Measurements from ENCODE around the gene STT3A. TPM values are rescaled to one million over a fixed set of nuclear protein-coding genes. Genes with fewer than 3 reads are reported as not detected.
A peak's percentile ranks its signal among the peaks of the same experiment; 100 is the strongest.

STT3A gene
- polyA plus RNA-seq, 1 donor (not counting 4 experiments of a cell fraction or from before 2014, with no cell fraction given) = 183 TPM

GRCh38 chr11:125626288-125626950 lies 33.8 kb downstream of the STT3A start:
- Histone ChIP-seq H2AFZ (ENCODE audit: control insufficient read depth, low read length) (peak overlapping the region; percentile 75), H3K36me3 (ENCODE audit: control insufficient read depth in 2 of 2, extremely low read depth in 1 of 2, insufficient read depth in 2 of 2, low read length in 2 of 2) (peaks cover 3 to 8% of the 10 kb centered on the region in 2 experiments), H3K9me1 (ENCODE audit: control insufficient read depth, extremely low read depth, insufficient read depth, low read length) (no peaks in the 10 kb centered on the region), H3K4me2 (ENCODE audit: control insufficient read depth, extremely low read depth, insufficient read depth, low read depth, low read length) (peak overlapping the region; percentile 94), H3K27me3 (ENCODE audit: control insufficient read depth, extremely low read depth, insufficient read depth, low read length) (no peaks in the 10 kb centered on the region), H3K4me3 (ENCODE audit: control insufficient read depth in 2 of 3, extremely low read depth in 1 of 3, insufficient read depth in 2 of 3, low read depth in 1 of 3, low read length in 3 of 3) (peak overlapping the region; percentile 64 to 77 (median 69)), H4K20me1 (ENCODE audit: control insufficient read depth, extremely low read depth, insufficient read depth, low read length) (no peaks in the 10 kb centered on the region), H3K27ac (ENCODE audit: control insufficient read depth, insufficient read depth, low read length) (peak overlapping the region; percentile 75), H3K9ac (ENCODE audit: control insufficient read depth, extremely low read depth, insufficient read depth, low read length) (peak overlapping the region; percentile 77), H3K79me2 (ENCODE audit: control insufficient read depth, insufficient read depth, low read length) (peaks cover 8% of the 10 kb centered on the region), H3K4me1 (ENCODE audit: control insufficient read depth, extremely low read depth, insufficient read depth, low read length) (peaks cover 27% of the 10 kb centered on the region), H3K9me3 (ENCODE audit: control insufficient read depth, low read depth, low read length) (no peaks in the 10 kb centered on the region)
- DNase-seq (ENCODE audit: low read depth, low spot score) (peak; percentile 60), FAIRE-seq (peak; percentile 9)
- dilution Hi-C loops (cut with MboI; ENCODE audit: extremely low pct_ligation_motif_present, low sequenced_read_pairs) = no loop called here
- TF ChIP-seq EZH2 (IDR thresholded peaks at IDR 0.05; ENCODE audit: low read length) (no peak), CTCF (optimal IDR thresholded peaks at IDR 0.05 in 1 of 3, IDR thresholded peaks at IDR 0.05 in 1 of 3, conservative IDR thresholded peaks at IDR 0.05 in 1 of 3; ENCODE audit: extremely low read depth in 1 of 3, insufficient read depth in 2 of 3, low read length in 3 of 3) (peak; percentile 16 to 47 (median 44))

- Histone ChIP-seq H3K79me2 (ENCODE audit: control insufficient read depth, insufficient read depth, low read length) (peaks cover 8% of the 10 kb centered on the region), H3K36me3 (ENCODE audit: control insufficient read depth in 2 of 2, extremely low read depth in 1 of 2, insufficient read depth in 2 of 2, low read length in 2 of 2) (peaks cover 3 to 8% of the 10 kb centered on the region in 2 experiments), H3K9ac (ENCODE audit: control insufficient read depth, extremely low read depth, insufficient read depth, low read length) (peak overlapping the region; percentile 77), H3K4me3 (ENCODE audit: control insufficient read depth in 2 of 3, extremely low read depth in 1 of 3, insufficient read depth in 2 of 3, low read depth in 1 of 3, low read length in 3 of 3) (peak overlapping the region; percentile 64 to 77 (median 69)), H3K4me2 (ENCODE audit: control insufficient read depth, extremely low read depth, insufficient read depth, low read depth, low read length) (peak overlapping the region; percentile 94), H2AFZ (ENCODE audit: control insufficient read depth, low read length) (peak overlapping the region; percentile 35), H3K9me1 (ENCODE audit: control insufficient read depth, extremely low read depth, insufficient read depth, low read length) (no peaks in the 10 kb centered on the region), H3K27me3 (ENCODE audit: control insufficient read depth, extremely low read depth, insufficient read depth, low read length) (no peaks in the 10 kb centered on the region), H3K9me3 (ENCODE audit: control insufficient read depth, low read depth, low read length) (no peaks in the 10 kb centered on the region), H4K20me1 (ENCODE audit: control insufficient read depth, extremely low read depth, insufficient read depth, low read length) (no peaks in the 10 kb centered on the region), H3K27ac (ENCODE audit: control insufficient read depth, insufficient read depth, low read length) (peak overlapping the region; percentile 75), H3K4me1 (ENCODE audit: control insufficient read depth, extremely low read depth, insufficient read depth, low read length) (peaks cover 20% of the 10 kb centered on the region)
- TF ChIP-seq EZH2 (IDR thresholded peaks at IDR 0.05; ENCODE audit: low read length) (no peak), CTCF (optimal IDR thresholded peaks at IDR 0.05 in 1 of 3, IDR thresholded peaks at IDR 0.05 in 1 of 3, conservative IDR thresholded peaks at IDR 0.05 in 1 of 3; ENCODE audit: extremely low read depth in 1 of 3, insufficient read depth in 2 of 3, low read length in 3 of 3) (no peak)
- no peak for DNase-seq (ENCODE audit: low read depth, low spot score)
- no peak for FAIRE-seq
- dilution Hi-C loops (cut with MboI; ENCODE audit: extremely low pct_ligation_motif_present, low sequenced_read_pairs) = no loop called here
Observed at GRCh38 chr11:125627236-125627910, 34.7 kb downstream of the STT3A start.
